ENCODE results near the gene POLR1G.
A peak's percentile ranks its signal among the peaks of the same experiment; 100 is the strongest.

DNA sequence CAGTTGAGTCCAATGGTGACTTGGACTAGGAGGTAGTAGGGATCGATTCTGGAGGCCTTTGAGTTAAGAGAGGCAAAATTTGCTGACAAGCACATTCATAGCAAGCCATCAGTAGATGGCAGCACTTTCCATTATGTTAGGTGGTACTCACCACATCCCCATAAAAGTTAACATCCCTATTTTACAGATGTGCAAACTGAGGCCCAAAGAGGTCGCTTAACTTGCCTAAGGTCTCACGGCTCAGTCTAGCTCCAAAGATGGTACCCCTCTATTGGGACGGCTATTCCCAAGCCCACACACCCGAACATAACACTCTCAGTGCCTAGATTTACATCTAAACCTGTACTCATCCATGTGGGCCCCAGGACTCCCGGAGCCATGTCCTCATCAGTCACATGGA is 39.9 kb downstream of the POLR1G start:
- TF ChIP-seq, protein P1, sequence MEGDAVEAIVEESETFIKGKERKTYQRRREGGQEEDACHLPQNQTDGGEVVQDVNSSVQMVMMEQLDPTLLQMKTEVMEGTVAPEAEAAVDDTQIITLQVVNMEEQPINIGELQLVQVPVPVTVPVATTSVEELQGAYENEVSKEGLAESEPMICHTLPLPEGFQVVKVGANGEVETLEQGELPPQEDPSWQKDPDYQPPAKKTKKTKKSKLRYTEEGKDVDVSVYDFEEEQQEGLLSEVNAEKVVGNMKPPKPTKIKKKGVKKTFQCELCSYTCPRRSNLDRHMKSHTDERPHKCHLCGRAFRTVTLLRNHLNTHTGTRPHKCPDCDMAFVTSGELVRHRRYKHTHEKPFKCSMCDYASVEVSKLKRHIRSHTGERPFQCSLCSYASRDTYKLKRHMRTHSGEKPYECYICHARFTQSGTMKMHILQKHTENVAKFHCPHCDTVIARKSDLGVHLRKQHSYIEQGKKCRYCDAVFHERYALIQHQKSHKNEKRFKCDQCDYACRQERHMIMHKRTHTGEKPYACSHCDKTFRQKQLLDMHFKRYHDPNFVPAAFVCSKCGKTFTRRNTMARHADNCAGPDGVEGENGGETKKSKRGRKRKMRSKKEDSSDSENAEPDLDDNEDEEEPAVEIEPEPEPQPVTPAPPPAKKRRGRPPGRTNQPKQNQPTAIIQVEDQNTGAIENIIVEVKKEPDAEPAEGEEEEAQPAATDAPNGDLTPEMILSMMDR (IDR thresholded peaks at IDR 0.05), result peak in 2 of 6 experiments; percentile 23 to 36
- TF ChIP-seq POLR2A (IDR thresholded peaks at IDR 0.05) (no peak), EP300 (IDR thresholded peaks at IDR 0.05) (no peak), POLR2AphosphoS5 (IDR thresholded peaks at IDR 0.05) (no peak)
